K562 (cell line): ENCODE results near the gene SLC25A40.

ENCODE experiments used
- ATF1 ChIP-seq, 2 experiments: fragments of 450-650 bp in 1 of 2; IDR thresholded peaks; 2 replicates each; pipeline ENCODE4 v1.6.1; 2016; ENCODE audit warnings: missing compliant biosample characterization in 1 of 2, missing genetic modification characterization in 1 of 2
- CTCF ChIP-seq, 3 experiments: IDR thresholded peaks in 2 of 3; conservative IDR thresholded peaks in 1 of 3; 2 replicates each; pipeline ENCODE4 v1.5.1; 2011 to 2012; ENCODE audit warnings: low read length in 3 of 3, mild to moderate bottlenecking in 3 of 3, control low read depth in 2 of 3, improper control_type of control experiment in 1 of 3, inconsistent platforms in 1 of 3, low read depth in 1 of 3, mixed read lengths in 1 of 3, moderate library complexity in 1 of 3; ENCODE audit not compliant: insufficient read depth in 2 of 3
- EHMT2 ChIP-seq: fragments of 450-650 bp; IDR thresholded peaks from 2 replicates; pipeline ENCODE4 v1.6.1; 2018; ENCODE audit warnings: antibody characterized with exemption
- KAT7 ChIP-seq: sonication (generic); formaldehyde crosslinking; IDR thresholded peaks from 2 replicates; pipeline ENCODE4 v1.8.0; 2022; ENCODE audit warnings: missing genetic modification reagents, mild to moderate bottlenecking, borderline replicate concordance
- LCOR ChIP-seq: sonication (generic); formaldehyde crosslinking; IDR thresholded peaks from 2 replicates; pipeline ENCODE4 v1.8.0; 2022; ENCODE audit warnings: mild to moderate bottlenecking, missing genetic modification reagents
- MEF2D ChIP-seq: conservative IDR thresholded peaks from 2 replicates; pipeline ENCODE4 v1.6.1; 2016; ENCODE audit warnings: low read depth, missing genetic modification characterization, missing compliant biosample characterization
- NFATC3 ChIP-seq: fragments of 450-650 bp; IDR thresholded peaks from 2 replicates; pipeline ENCODE4 v1.6.1; 2017; ENCODE audit warnings: mild to moderate bottlenecking
- NONO ChIP-seq, 2 experiments: fragments of 200-400 bp in 1 of 2; fragments of 450-650 bp in 1 of 2; formaldehyde crosslinking in 1 of 2; IDR thresholded peaks; 2 replicates each; pipeline ENCODE4 v1.6.1; 2017; ENCODE audit warnings: low read depth in 2 of 2, mild to moderate bottlenecking in 2 of 2, moderate library complexity in 2 of 2, low read length in 1 of 2
- RAD21 ChIP-seq, 2 experiments: fragments of 250-450 bp in 1 of 2; fragments of 450-650 bp in 1 of 2; sonication (Bioruptor Pico) in 1 of 2; formaldehyde crosslinking in 1 of 2; IDR thresholded peaks in 1 of 2; conservative IDR thresholded peaks in 1 of 2; 2 replicates each; pipeline versions ENCODE4 v1.4.0 to v1.8.0; 2020 to 2022; ENCODE audit warnings: mild to moderate bottlenecking in 2 of 2, moderate library complexity in 1 of 2
- ZHX1 ChIP-seq: fragments of 150-350 bp; conservative IDR thresholded peaks from 2 replicates; pipeline ENCODE4 v1.6.1; 2014; ENCODE audit warnings: low read length
- ZNF282 ChIP-seq: sonication (generic); formaldehyde crosslinking; IDR thresholded peaks from 2 replicates; pipeline ENCODE4 v1.8.1; 2023; ENCODE audit warnings: missing genetic modification reagents
- ZNF551 ChIP-seq: fragments of 250-450 bp; sonication (Bioruptor Pico); IDR thresholded peaks from 2 replicates; pipeline ENCODE4 v1.5.0; 2021; ENCODE audit warnings: mild to moderate bottlenecking, moderate library complexity
- TF ChIP-seq, protein P1 (sequence below): fragments of 250-450 bp; sonication (Bioruptor Pico); IDR thresholded peaks from 2 replicates; pipeline ENCODE4 v1.5.1; 2021; ENCODE audit warnings: mild to moderate bottlenecking

- TF ChIP-seq NONO (IDR thresholded peaks at IDR 0.05; ENCODE audit: low read depth in 2 of 2, low read length in 1 of 2) (no peak), KAT7 (CRISPR knock-in tag) (no peak), LCOR (CRISPR knock-in tag) (no peak), EHMT2 (no peak), CTCF (IDR thresholded peaks at IDR 0.05 in 2 of 3, conservative IDR thresholded peaks at IDR 0.05 in 1 of 3; ENCODE audit: insufficient read depth in 2 of 3, low read depth in 1 of 3, low read length in 3 of 3) (no peak), NFATC3 (no peak), ZHX1 (no peak), RAD21 (CRISPR knock-in tag; conservative IDR thresholded peaks at IDR 0.05 in 1 of 2, IDR thresholded peaks at IDR 0.05 in 1 of 2) (no peak), ZNF282 (CRISPR knock-in tag) (no peak), ZNF551 (CRISPR knock-in tag) (no peak), ATF1 (CRISPR knock-in tag; IDR thresholded peaks at IDR 0.05) (no peak), ATF1 (tag; IDR thresholded peaks at IDR 0.05) (no peak), MEF2D (tag) (no peak)
- TF ChIP-seq, protein P1, sequence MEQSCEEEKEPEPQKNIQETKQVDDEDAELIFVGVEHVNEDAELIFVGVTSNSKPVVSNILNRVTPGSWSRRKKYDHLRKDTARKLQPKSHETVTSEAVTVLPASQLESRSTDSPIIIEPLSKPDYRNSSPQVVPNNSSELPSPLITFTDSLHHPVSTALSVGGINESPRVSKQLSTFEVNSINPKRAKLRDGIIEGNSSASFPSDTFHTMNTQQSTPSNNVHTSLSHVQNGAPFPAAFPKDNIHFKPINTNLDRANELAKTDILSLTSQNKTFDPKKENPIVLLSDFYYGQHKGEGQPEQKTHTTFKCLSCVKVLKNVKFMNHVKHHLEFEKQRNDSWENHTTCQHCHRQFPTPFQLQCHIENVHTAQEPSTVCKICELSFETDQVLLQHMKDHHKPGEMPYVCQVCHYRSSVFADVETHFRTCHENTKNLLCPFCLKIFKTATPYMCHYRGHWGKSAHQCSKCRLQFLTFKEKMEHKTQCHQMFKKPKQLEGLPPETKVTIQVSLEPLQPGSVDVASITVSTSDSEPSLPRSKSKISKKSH (CRISPR knock-in tag), result no peak
These were observed 5.7 kb downstream of the SLC25A40 start for GRCh38 chr7:87870471-87870870.
